Lung (tissue), 12 donors: ENCODE results near the gene CRISPLD2. TPM values are rescaled to one million over a fixed set of nuclear protein-coding genes. Genes with fewer than 3 reads are reported as not detected.

Source experiments
- ATAC-seq: fragments of 200-7000 bp; cut with Tn5 transposase; one replicate; pipeline ENCODE4 v1.9.1; 2020; ENCODE audit warnings: moderate number of reproducible peaks; ENCODE audit not compliant: insufficient read depth, low FRiP score
- DNase-seq, 3 donors: peaks; one replicate each; pipeline ENCODE4 v3.0.0-alpha.2; 2013 to 2017
- H3K27ac ChIP-seq, 2 donors: one replicate each; pipeline ENCODE4 v1.5.1; 2013; ENCODE audit warnings: mild to moderate bottlenecking in 2 of 2, moderate library complexity in 2 of 2, control low read depth in 1 of 2, inconsistent platforms in 1 of 2, low read depth in 1 of 2, low read length in 1 of 2
- H3K27me3 ChIP-seq, 3 donors: one replicate each; pipeline ENCODE4 v1.5.1; 2013; ENCODE audit warnings: low read length in 2 of 3; ENCODE audit not compliant: control insufficient read depth in 3 of 3, insufficient read depth in 3 of 3
- H3K36me3 ChIP-seq, 4 donors: one replicate each; pipeline ENCODE4 v1.5.1; 2013; ENCODE audit warnings: low read length in 4 of 4, mild to moderate bottlenecking in 1 of 4, moderate library complexity in 1 of 4; ENCODE audit not compliant: control insufficient read depth in 4 of 4, insufficient read depth in 4 of 4
- H3K4me1 ChIP-seq, 5 donors: one replicate each; pipeline ENCODE4 v1.5.1; 2013; ENCODE audit warnings: low read length in 5 of 5, mild to moderate bottlenecking in 2 of 5, moderate library complexity in 1 of 5; ENCODE audit not compliant: control insufficient read depth in 5 of 5, insufficient read depth in 5 of 5
- H3K4me3 ChIP-seq: one replicate; pipeline ENCODE4 v1.5.1; 2013; ENCODE audit warnings: mild to moderate bottlenecking, control low read depth, moderate library complexity
- H3K9ac ChIP-seq, 2 donors: one replicate each; pipeline ENCODE4 v1.5.1; 2013; ENCODE audit warnings: low read length in 2 of 2, control low read depth in 1 of 2; ENCODE audit not compliant: insufficient read depth in 1 of 2
- H3K9me3 ChIP-seq, 4 donors: one replicate each; pipeline ENCODE4 v1.5.1; 2013; ENCODE audit warnings: low read length in 3 of 4, mild to moderate bottlenecking in 1 of 4, moderate library complexity in 1 of 4; ENCODE audit not compliant: control insufficient read depth in 4 of 4, insufficient read depth in 3 of 4
- CTCF ChIP-seq: IDR thresholded peaks from 2 replicates; pipeline ENCODE4 v1.5.1; 2012; ENCODE audit warnings: mild to moderate bottlenecking; ENCODE audit errors: control extremely low read depth, extremely low read depth
- WGBS, 2 donors: extraction: QIAGEN DNeasy Blood & Tissue Kit; methylation state at CpG; one replicate each; pipeline ENCODE4 v1.1.7; 2013; 5-methylcytosine and 5-hydroxymethylcytosine counted together
- polyA plus RNA-seq, 2 donors: library from polyadenylated mRNA; stranded (reverse); fragments of 200-250 nt; gene quantifications; one replicate each; pipeline ENCODE4 v1.2.1, GENCODE V29; 2013
- total RNA-seq, 2 donors: library from RNA; depleted of rRNA in 1 of 2; stranded (reverse); fragments of >200 nt in 1 of 2; gene quantifications; one replicate each; pipeline ENCODE4 v1.2.1, GENCODE V29; 2014 to 2021
- donor health status: control.
- donor health status: control.
- donor health status: Bipolar disorder and iron deficiency.
- donor health status: healthy.
- donor health status: DM: yes; HTN: yes; CAD: no.

Gene CRISPLD2
- total and polyA plus RNA-seq, 4 donors: 30.3 to 136 (median 42.5) TPM

- Histone ChIP-seq H3K4me1 (peaks cover 0 to 22% (median 6%) of the 10 kb centered on the region in 5 donors), H3K4me3 (no peak overlapping the region), H3K9me3 (peaks cover 0 to 2% (median 0%) of the 10 kb centered on the region in 4 donors), H3K9ac (no peak overlapping the region), H3K27ac (no peak overlapping the region), H3K36me3 (no peaks in the 10 kb centered on the region), H3K27me3 (no peaks in the 10 kb centered on the region)
- WGBS, 2 donors: 59 to 83% methylated on average over 5 of the region's 5 CpGs
- TF ChIP-seq CTCF: no peak
- peak in 1 of 3 donors; percentile 43 for DNase-seq
- no peak for ATAC-seq
These were observed 94.5 kb downstream of the CRISPLD2 start for GRCh38 chr16:84914273-84914672.

- no peak for TF ChIP-seq CTCF
- no peak overlapping the region for H3K4me3 ChIP-seq
- DNase-seq: peak in 1 of 3 donors; percentile 47
- H3K9ac ChIP-seq: no peak overlapping the region
- H3K27me3 ChIP-seq: no peaks in the 10 kb centered on the region
- peaks cover 0 to 2% (median 0%) of the 10 kb centered on the region in 4 donors for H3K9me3 ChIP-seq
- no peak overlapping the region for H3K27ac ChIP-seq
- no peak for ATAC-seq
- WGBS, 2 donors: 59 to 63% methylated on average over 9 of the region's 9 CpGs
- H3K4me1 ChIP-seq: peaks cover 0 to 28% (median 6%) of the 10 kb centered on the region in 5 donors
- no peaks in the 10 kb centered on the region for H3K36me3 ChIP-seq
These were observed 96.4 kb downstream of the CRISPLD2 start for GRCh38 chr16:84916178-84916577.

- DNase-seq (no peak), ATAC-seq (no peak)
- H3K36me3 ChIP-seq: no peaks in the 10 kb centered on the region
- TF ChIP-seq CTCF: no peak
- peaks cover 0 to 28% (median 8%) of the 10 kb centered on the region in 5 donors for H3K4me1 ChIP-seq
- no peak overlapping the region for H3K9ac ChIP-seq
- H3K27ac ChIP-seq: no peak overlapping the region
- H3K27me3 ChIP-seq: no peaks in the 10 kb centered on the region
- 65 to 69% methylated on average over 6 of the region's 6 CpGs for WGBS, 2 donors
- H3K9me3 ChIP-seq: peaks cover 0 to 2% (median 0%) of the 10 kb centered on the region in 4 donors
- H3K4me3 ChIP-seq: no peak overlapping the region
These were observed 97.1 kb downstream of the CRISPLD2 start for GRCh38 chr16:84916850-84917249.

- Histone ChIP-seq H3K4me1 (peaks cover 0 to 35% (median 14%) of the 10 kb centered on the region in 5 donors), H3K9ac (no peak overlapping the region), H3K4me3 (no peak overlapping the region), H3K36me3 (no peaks in the 10 kb centered on the region), H3K9me3 (peaks cover 0 to 2% (median 0%) of the 10 kb centered on the region in 4 donors), H3K27ac (no peak overlapping the region), H3K27me3 (no peaks in the 10 kb centered on the region)
- TF ChIP-seq CTCF: no peak
- 81 to 90% methylated on average over 11 of the region's 11 CpGs for WGBS, 2 donors
- ATAC-seq (no peak), DNase-seq (no peak)
These were observed 97.7 kb downstream of the CRISPLD2 start for GRCh38 chr16:84917492-84917891.
